ENCODE data around the gene SMIM8. TPM values are rescaled to one million over a fixed set of nuclear protein-coding genes. Genes with fewer than 3 reads are reported as not detected.

SMIM8 gene
- total and polyA plus RNA-seq, 4 donors, result 2.3 to 6.1 (median 5.2) TPM

GRCh38 chr6:87308970-87309369 lies 13.4 kb upstream of the SMIM8 start:
- H3K9ac ChIP-seq (ENCODE audit: low read depth in 1 of 2, low read length in 2 of 2), result no peak overlapping the region
- no peaks in the 10 kb centered on the region for H3K4me1 ChIP-seq (ENCODE audit: control insufficient read depth in 4 of 4, insufficient read depth in 4 of 4, low read length in 3 of 4)
- H3K9me3 ChIP-seq (ENCODE audit: control insufficient read depth in 4 of 4, low read length in 3 of 4), result no peaks in the 10 kb centered on the region
- 79% methylated on average over 4 of the region's 4 CpGs for WGBS
- no peaks in the 10 kb centered on the region for H3K36me3 ChIP-seq (ENCODE audit: control insufficient read depth in 4 of 4, insufficient read depth in 3 of 4, low read depth in 1 of 4, low read length in 3 of 4)
- no peak overlapping the region for H3K27ac ChIP-seq (ENCODE audit: low read depth in 1 of 2, low read length in 2 of 2)
- TF ChIP-seq ATF3 (IDR thresholded peaks at IDR 0.05) (no peak), FOXA1 (IDR thresholded peaks at IDR 0.05) (no peak), ZBTB33 (IDR thresholded peaks at IDR 0.05) (no peak), YY1 (IDR thresholded peaks at IDR 0.05) (no peak), EGR1 (IDR thresholded peaks at IDR 0.05; ENCODE audit: low read depth in 2 of 2) (no peak), NR2F2 (IDR thresholded peaks at IDR 0.05) (no peak), GABPA (IDR thresholded peaks at IDR 0.05 in 1 of 2, conservative IDR thresholded peaks at IDR 0.05 in 1 of 2) (no peak), JUND (IDR thresholded peaks at IDR 0.05) (no peak), SP1 (IDR thresholded peaks at IDR 0.05) (no peak), RXRA (IDR thresholded peaks at IDR 0.05) (no peak), TAF1 (conservative IDR thresholded peaks at IDR 0.05) (no peak), FOXA2 (IDR thresholded peaks at IDR 0.05) (no peak), RAD21 (IDR thresholded peaks at IDR 0.05) (no peak), REST (IDR thresholded peaks at IDR 0.05) (no peak), MAX (IDR thresholded peaks at IDR 0.05) (no peak), HNF4A (conservative IDR thresholded peaks at IDR 0.05) (no peak), CTCF (IDR thresholded peaks at IDR 0.05; ENCODE audit: low read depth, low read length, missing input control) (no peak), HNF4G (IDR thresholded peaks at IDR 0.05) (no peak)
- H3K27me3 ChIP-seq (ENCODE audit: control insufficient read depth in 4 of 4, insufficient read depth in 4 of 4, low read length in 3 of 4), result peaks cover 0 to 4% (median 0%) of the 10 kb centered on the region in 4 donors
- no peak overlapping the region for H3K4me3 ChIP-seq (ENCODE audit: low read depth in 1 of 3, low read length in 3 of 3)
- DNase-seq (ENCODE audit: low spot score), result no peak

Data from liver (tissue), 9 donors.